ENCODE data around the gene SELP.

DNA sequence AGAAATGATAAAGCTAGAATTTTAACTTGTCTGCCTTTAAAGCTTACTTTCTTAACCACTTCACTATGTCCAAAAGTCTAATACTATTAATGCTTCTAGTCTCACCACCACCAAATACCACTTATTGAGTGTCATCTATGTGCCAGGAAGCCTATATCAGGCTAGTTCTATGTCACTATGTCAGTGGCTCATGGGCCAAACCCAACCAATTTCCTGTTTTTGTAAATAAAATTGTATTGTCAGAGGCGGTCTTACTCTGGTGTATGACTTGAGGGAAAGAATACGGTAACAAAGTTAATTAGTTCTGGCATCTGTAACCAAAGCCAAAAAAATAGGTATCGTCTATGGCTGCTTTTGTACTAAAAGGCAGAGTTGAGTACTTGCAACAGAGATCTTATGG lies 58.5 kb downstream of the SELP start:
- TF ChIP-seq, protein P1, sequence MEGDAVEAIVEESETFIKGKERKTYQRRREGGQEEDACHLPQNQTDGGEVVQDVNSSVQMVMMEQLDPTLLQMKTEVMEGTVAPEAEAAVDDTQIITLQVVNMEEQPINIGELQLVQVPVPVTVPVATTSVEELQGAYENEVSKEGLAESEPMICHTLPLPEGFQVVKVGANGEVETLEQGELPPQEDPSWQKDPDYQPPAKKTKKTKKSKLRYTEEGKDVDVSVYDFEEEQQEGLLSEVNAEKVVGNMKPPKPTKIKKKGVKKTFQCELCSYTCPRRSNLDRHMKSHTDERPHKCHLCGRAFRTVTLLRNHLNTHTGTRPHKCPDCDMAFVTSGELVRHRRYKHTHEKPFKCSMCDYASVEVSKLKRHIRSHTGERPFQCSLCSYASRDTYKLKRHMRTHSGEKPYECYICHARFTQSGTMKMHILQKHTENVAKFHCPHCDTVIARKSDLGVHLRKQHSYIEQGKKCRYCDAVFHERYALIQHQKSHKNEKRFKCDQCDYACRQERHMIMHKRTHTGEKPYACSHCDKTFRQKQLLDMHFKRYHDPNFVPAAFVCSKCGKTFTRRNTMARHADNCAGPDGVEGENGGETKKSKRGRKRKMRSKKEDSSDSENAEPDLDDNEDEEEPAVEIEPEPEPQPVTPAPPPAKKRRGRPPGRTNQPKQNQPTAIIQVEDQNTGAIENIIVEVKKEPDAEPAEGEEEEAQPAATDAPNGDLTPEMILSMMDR (IDR thresholded peaks at IDR 0.05): no peak
- TF ChIP-seq POLR2A (IDR thresholded peaks at IDR 0.05): no peak

Data from Peyer's patch (tissue), 4 donors.